Measurements from ENCODE around the gene NIN.
"Not testable (repeated sequence)": the region's sequence is repeated elsewhere in the genome, so short reads cannot be mapped to it uniquely, and the experiment has no call there.

NIN gene

DNA sequence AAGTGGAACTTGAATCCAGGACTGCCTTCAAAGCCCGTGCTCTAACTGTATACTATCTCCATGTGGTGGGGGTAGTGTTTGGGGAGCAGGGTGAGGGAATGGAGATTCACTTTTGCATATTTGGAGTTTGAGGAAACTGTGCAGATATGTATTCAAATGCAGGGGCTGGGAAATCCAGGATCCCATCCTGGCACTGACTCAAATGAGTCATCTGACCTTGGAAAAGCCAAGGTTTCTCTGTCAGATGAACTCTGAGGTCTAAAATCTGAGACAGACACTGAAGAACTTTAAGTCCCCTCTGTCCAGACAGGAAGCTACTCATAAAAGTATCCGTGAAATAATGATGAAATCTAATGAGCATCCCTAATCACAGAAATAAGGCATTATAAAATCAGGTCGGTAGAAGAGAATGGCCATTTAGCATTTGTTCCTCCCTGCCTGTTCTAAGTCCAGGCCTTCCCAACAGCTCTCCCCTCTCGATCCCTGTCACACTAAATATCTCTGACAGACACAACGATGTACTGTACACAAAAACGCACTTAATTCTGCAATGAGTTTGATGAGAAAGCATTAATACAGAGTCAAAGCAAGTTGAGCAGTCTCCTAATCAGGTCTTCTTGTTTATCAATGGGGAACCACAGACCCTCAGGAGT is 14.4 kb downstream of the NIN start:
- peak; percentile 64 to 76 (median 70) for DNase-seq

GRCh38 chr14:50815526-50815925 is 15.4 kb downstream of the NIN start:
- not testable (repeated sequence) for DNase-seq

DNA sequence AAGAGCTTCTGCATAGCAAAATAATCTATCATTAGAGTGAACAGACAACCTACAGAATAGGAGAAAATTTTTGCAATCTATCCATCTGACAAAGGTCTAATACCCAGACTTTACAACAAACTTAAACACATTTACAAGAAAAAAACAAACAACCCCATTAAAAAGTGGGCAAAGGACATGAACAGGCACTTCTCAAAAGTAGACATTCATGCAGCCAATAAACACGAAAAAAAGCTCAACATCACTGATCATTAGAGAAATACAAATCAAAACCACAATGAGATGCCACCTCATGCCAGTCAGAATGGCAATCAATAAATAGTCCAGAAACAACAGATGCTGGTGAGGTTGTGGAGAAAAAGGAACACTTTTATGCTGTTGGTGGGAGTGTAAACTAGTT is 15.9 kb downstream of the NIN start:
- not testable (repeated sequence) for DNase-seq

GRCh38 chr14:50814161-50814560 is 16.8 kb downstream of the NIN start:
- DNase-seq: no peak

- peak; percentile 57 to 86 (median 86) for DNase-seq
These were observed 17.5 kb downstream of the NIN start for GRCh38 chr14:50813544-50813863.

- DNase-seq: peak in 1 of 3 donors; percentile 35
These were observed 18.0 kb downstream of the NIN start for GRCh38 chr14:50812856-50813543.

- DNase-seq: peak in 1 of 3 donors; percentile 40
These were observed 18.8 kb downstream of the NIN start for GRCh38 chr14:50812180-50812579.

- DNase-seq: no peak
These were observed 22.9 kb downstream of the NIN start for GRCh38 chr14:50808053-50808452.

DNA sequence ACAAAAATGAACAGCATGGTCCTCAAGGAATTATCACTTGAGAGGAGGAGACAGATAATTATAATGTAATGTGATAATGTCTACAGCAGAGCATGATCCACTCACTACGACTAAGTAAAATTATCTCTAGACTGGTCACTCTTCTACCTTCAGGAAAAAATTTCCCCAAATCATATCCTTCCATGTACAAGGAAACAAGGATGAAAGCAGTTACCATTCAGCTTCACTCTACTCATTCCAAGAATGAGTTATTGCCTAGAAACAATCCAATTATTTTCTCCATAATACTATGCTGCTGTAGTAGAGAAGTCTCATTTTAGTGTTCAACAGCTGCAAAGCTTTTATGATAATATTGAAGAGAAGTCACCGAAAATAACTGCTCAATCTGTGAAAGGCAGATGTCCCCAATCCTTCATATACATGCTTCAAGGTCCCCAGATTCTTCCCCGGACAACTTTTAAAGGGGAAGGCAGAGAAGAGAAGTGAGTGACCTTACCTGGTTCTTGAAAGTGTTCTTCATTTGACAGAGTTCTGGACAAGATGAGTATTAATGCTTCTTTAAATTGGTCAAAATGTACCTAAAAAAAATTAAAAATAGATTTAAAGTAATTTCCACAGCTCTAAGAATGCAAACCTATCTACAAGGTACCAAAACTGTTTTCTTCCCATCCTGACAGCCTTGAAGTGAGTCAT is 24.6 kb downstream of the NIN start:
- no peak for DNase-seq

- no peak for DNase-seq
These were observed 25.6 kb downstream of the NIN start for GRCh38 chr14:50805396-50805795.

DNA sequence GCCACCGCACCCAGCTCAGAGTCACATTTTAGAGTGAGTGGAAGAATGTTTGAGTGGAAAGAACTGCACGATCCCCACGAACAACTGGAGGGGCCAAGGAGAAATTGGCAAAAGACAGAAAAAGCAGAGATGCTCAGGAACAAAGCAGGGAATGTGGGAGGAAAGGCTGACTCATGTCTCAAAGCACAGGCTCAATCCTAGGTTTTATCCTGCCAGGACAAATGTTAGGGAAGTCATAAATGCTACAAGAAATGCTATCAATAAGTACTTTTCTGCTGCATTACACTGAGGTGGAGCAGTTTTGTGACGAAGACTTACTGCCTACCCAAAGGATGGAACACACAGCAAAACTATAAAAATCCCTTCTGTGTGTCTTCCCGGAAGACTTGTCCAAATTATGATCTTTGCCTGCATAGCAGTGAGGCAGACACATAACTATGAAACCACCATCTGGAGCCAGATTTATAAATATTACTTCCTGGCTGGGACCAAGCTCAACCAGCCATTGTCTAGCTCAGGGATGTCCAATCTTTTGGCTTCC is 26.7 kb downstream of the NIN start:
- DNase-seq: no peak

GRCh38 chr14:50801706-50802105 is 29.3 kb downstream of the NIN start:
- no peak for DNase-seq

- DNase-seq: no peak
These were observed 30.9 kb downstream of the NIN start for GRCh38 chr14:50800032-50800431.

GRCh38 chr14:50798048-50798421 is 32.9 kb downstream of the NIN start:
- no peak for DNase-seq

DNA sequence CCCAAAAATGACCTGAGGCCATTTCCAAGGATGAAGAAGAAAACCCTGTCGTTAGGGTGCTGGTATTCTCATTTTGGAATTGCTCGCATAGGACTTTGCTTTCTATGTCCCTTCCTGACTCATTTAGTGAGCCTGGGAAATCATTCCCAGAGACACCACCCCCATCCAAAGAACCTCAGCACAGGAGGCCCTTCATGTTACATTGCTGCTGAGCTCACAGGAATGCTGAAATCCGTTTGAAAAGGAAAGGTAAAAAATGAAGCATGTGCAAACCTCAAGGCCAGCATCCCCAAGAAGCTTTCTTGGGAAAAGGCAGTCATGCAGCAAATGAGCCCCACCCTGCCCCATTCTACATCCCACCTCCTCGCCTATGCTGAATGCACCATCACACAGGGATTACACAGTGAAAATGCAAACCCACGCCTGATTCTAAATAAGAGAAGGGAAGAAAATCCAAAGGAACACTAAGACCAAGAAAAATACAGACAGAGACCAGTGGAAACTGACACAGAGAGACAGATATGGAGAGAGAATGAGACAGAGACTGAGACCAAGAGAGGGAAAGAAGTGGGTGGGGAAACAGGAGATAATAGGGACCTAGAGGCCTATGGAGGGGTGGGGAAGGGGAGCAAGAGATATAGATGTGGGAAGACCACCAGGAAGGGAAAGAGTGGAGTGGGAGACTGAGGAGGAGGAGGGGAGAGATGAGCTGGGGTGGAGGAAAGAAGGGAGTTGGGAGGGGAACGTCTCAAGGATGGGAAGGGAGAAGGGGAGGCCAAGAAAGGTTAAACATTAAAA is 33.5 kb downstream of the NIN start:
- no peak for DNase-seq

- no peak for DNase-seq
These were observed 34.6 kb downstream of the NIN start for GRCh38 chr14:50796390-50796789.

DNA sequence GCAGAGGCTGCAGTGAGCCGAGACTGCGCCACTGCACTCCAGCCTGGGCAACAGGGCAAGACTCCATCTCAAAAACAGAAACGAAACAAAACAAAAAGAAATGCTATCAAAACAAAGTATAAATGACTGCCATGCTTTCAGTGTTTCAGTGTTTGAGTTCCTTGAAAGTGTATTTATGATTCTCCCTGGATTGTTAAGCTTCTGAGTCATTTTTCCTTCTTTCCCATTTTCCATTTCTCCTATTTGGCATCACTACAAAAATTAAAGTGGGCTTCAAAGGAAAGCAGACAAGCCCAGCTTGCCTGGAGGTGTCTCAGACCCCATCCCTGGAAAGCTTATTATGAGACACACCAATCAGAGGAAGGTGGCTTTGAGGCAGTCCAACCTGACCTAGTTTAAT is 35.1 kb downstream of the NIN start:
- no peak for DNase-seq

DNA sequence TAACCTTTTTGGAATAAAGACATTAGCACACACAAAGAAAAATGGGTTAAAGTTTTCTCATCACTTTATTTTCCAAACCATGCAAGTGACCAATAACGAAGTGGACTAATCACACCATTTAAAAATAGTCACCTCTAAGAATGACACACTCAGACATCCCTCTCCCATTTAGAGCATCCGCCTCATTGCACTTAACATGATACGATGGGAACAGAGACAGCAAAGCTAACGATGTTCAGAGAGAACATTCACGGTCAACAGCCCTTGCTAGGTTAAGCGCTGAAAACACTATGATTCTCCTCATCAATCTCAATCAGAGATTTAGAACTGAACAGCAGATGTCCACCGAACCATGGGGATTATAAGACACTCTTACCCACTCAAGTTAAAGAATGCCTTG is 35.8 kb downstream of the NIN start:
- no peak for DNase-seq

- no peak for DNase-seq
These were observed 36.8 kb downstream of the NIN start for GRCh38 chr14:50794068-50794645.

DNA sequence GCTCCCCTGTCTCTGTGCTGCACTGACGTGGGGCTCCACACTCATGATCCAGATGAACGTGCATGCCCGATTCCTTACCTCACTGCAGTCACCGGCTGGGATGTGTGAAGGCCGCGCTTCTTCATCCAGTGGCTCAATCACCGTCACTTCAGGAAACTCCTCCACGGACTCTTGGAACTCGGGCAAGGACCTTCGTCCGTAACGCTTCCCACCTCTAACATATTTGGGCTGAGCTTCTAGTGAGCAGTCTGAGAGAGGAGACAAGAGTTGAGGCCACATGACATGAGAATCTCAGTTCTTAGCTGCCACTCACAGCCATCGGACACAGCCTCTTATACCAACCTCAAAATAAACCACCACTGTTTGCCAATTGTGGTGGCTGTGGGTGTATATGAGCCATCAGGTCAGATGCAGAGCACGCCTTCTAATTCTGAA is 38.3 kb downstream of the NIN start:
- no peak for DNase-seq

GRCh38 chr14:50792051-50792477 is 38.9 kb downstream of the NIN start:
- DNase-seq: no peak

DNA sequence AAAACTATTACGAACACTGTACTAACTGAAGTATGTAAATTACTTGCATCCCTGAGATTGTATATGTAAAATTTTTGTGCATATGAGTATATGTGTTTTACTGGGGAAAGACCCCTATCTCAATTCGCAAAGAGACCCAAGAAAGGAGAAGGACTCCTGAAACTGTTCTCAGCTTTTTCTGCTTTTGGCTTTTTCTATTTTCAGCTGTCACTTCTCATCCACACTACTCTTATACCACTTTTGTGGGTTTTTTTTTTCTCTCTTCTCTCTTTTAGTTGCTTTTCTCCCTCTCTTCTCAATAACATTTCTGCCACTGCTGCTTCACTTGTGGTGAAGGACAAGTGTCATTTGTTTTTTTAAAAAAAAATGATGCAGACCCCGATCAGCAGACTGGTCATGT is 39.8 kb downstream of the NIN start:
- DNase-seq: no peak

DNA sequence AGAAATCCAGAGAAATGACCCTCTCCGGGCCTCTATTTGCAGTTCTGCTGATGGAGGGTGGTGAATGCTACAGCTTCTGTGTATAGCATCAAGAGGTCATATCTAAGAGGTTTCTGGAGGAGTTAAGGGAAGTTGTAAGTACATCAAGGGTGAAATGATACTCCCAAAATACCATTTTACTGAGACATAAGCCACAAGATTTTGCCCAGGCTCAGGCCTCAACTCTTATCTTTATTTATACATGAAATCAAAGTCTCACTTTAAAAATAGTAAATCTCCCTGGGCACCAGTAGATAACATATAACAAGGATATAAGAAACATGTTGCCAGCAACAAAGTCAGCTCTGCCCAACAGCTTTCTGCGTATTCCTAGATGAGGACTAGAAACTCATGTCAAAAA is 40.4 kb downstream of the NIN start:
- DNase-seq: no peak

Measured in suppressor macrophage treated with lipopolysaccharide for 1 hour (primary cell).